Ovary (tissue), 9 donors: ENCODE data around the gene TTC31. TPM values are rescaled to one million over a fixed set of nuclear protein-coding genes. Genes with fewer than 3 reads are reported as not detected.

Experiments used
- DNase-seq, 5 donors: peaks; one replicate each; pipeline ENCODE4 v3.0.0-alpha.2; 2019 to 2020
- H3K27ac ChIP-seq, 2 donors: fragments of 200-600 bp; one replicate each; pipeline versions ENCODE4 v1.5.1 to v1.8.0; 2019 to 2022
- H3K27me3 ChIP-seq: fragments of 200-600 bp; one replicate; pipeline ENCODE4 v1.8.0; 2022
- H3K36me3 ChIP-seq: fragments of 200-600 bp; sonication (generic); one replicate; pipeline ENCODE4 v1.5.1; 2019
- H3K4me1 ChIP-seq: one replicate; pipeline ENCODE4 v1.8.1; 2013; ENCODE audit warnings: mild to moderate bottlenecking, moderate library complexity; ENCODE audit not compliant: insufficient read depth
- H3K4me3 ChIP-seq: fragments of 200-600 bp; sonication (generic); one replicate; pipeline ENCODE4 v1.5.1; 2017
- H3K9me3 ChIP-seq, 2 donors: fragments of 200-600 bp in 1 of 2; sonication (generic) in 1 of 2; one replicate each; pipeline versions ENCODE4 v1.5.1 to v1.8.1; 2013 to 2019; ENCODE audit warnings: mild to moderate bottlenecking in 1 of 2, moderate library complexity in 1 of 2
- EP300 ChIP-seq: sonication (generic); formaldehyde crosslinking; IDR thresholded peaks from one replicate; pipeline ENCODE4 v1.6.1; 2017; ENCODE audit warnings: antibody characterized with exemption
- POLR2A ChIP-seq: fragments of 450-650 bp; IDR thresholded peaks from one replicate; pipeline ENCODE4 v1.6.1; 2017; ENCODE audit warnings: antibody characterized with exemption, mild to moderate bottlenecking, moderate library complexity
- WGBS, 3 donors: extraction: QIAGEN DNeasy Blood & Tissue Kit in 1 of 3; methylation state at CpG; one replicate each; pipeline versions ENCODE4 v1.1.5 to v1.1.7; 2013 to 2017; 5-methylcytosine and 5-hydroxymethylcytosine counted together
- intact Hi-C, 4 donors: fragments of 100-400 bp; cut with DNase I; formaldehyde crosslinking; loops; one replicate each; pipeline versions ENCODE4 v1.11.0 to v1.15.1; 2022 to 2023
- polyA plus RNA-seq, 2 donors: library from polyadenylated mRNA; stranded (reverse); fragments of 200-250 nt in 1 of 2; fragments of 350-450 nt in 1 of 2; fragmentation: Illumina TruSeq in 1 of 2; extraction: RNeasy Lipid Tissue Mini Kit (QIAGEN cat#74804) in 1 of 2; gene quantifications; one replicate each; pipeline ENCODE4 v1.2.3, GENCODE V29; 2013 to 2014
- total RNA-seq, 7 donors: library from RNA; depleted of rRNA in 2 of 7; stranded (reverse); fragments of >200 nt in 2 of 7; fragmentation: NEBNext Ultra II Directional in 3 of 7; extraction: Animal tissue kit (Norgen Biotek cat#: 25700) in 3 of 7; gene quantifications; one replicate each; pipeline versions ENCODE4 v1.1.0 to v1.2.4, GENCODE V29; 2016 to 2023
- TF ChIP-seq, protein P1 (sequence below), 3 donors: fragments of 450-650 bp in 2 of 3; fragments of 200-600 bp in 1 of 3; IDR thresholded peaks; one replicate each; pipeline versions ENCODE4 v1.5.1 to v1.8.0; 2016 to 2022; ENCODE audit warnings: antibody characterized with exemption in 3 of 3, mild to moderate bottlenecking in 1 of 3
- donor health status: DM: no; HTN: no; CAD: no; lungs with moderate emphysema.
- donor health status: DM: no; HTN: no; CAD: no.
- donor health status: Bipolar disorder and iron deficiency.
- donor health status: DM: yes; HTN: yes; CAD: no.
- donor health status: DM: no; HTN: no; CAD: no.
- donor health status: DM: yes; HTN: yes; CAD: no.

TTC31 gene
- total and polyA plus RNA-seq, 9 donors = 12.9 to 21.7 (median 15.7) TPM

DNA sequence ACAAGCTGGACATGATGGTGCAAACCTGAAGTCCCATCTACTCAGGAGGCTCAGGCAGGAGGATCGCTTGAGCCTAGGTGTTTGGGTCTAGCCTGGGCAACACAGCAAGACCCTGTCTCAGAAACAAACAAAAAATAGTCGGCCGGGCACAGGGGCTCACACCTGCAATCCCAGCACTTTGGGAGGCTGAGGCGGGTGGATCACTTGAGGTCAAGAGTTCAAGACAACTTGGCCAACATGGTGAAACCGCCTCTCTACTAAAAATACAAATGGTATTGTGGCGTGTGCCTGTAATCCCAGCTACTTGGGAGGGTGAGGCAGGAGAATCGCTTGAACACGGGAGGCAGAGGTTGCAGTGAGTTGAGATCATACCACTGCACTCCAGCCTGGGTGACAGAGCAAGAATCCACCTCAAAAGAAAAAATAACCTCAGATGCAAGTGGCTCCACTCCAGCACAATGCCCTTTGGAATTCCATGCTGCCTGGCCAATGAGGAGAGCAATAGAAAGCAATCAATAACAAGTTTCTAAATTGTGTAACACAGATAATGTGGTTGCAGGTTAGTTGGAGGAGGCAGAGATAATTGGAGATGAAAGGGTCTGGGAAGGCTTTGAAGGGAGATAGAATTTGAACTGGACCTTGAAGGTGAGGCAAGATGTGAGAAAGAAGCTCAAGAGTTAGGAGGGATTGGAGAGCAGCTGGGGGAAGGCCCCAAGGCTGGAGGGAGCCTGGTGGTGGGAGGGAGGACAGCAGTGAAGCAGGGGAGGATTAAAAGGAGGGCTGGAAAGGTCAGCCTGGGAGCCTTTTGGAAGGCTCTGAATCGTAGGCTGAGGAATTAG, 6.0 kb downstream of the TTC31 start:
- no peaks in the 10 kb centered on the region for H3K4me1 ChIP-seq
- H3K36me3 ChIP-seq = no peaks in the 10 kb centered on the region
- intact Hi-C loops = no loop called here
- 81 to 89% (median 88%) methylated on average over 9 of the region's 9 CpGs for WGBS, 3 donors
- no peaks in the 10 kb centered on the region for H3K9me3 ChIP-seq
- no peak overlapping the region for H3K27ac ChIP-seq
- no peak for DNase-seq
- H3K4me3 ChIP-seq = no peak overlapping the region
- H3K27me3 ChIP-seq = no peaks in the 10 kb centered on the region
- TF ChIP-seq EP300 (no peak), POLR2A (no peak)
- TF ChIP-seq, protein P1, sequence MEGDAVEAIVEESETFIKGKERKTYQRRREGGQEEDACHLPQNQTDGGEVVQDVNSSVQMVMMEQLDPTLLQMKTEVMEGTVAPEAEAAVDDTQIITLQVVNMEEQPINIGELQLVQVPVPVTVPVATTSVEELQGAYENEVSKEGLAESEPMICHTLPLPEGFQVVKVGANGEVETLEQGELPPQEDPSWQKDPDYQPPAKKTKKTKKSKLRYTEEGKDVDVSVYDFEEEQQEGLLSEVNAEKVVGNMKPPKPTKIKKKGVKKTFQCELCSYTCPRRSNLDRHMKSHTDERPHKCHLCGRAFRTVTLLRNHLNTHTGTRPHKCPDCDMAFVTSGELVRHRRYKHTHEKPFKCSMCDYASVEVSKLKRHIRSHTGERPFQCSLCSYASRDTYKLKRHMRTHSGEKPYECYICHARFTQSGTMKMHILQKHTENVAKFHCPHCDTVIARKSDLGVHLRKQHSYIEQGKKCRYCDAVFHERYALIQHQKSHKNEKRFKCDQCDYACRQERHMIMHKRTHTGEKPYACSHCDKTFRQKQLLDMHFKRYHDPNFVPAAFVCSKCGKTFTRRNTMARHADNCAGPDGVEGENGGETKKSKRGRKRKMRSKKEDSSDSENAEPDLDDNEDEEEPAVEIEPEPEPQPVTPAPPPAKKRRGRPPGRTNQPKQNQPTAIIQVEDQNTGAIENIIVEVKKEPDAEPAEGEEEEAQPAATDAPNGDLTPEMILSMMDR (IDR thresholded peaks at IDR 0.05) = no peak

DNA sequence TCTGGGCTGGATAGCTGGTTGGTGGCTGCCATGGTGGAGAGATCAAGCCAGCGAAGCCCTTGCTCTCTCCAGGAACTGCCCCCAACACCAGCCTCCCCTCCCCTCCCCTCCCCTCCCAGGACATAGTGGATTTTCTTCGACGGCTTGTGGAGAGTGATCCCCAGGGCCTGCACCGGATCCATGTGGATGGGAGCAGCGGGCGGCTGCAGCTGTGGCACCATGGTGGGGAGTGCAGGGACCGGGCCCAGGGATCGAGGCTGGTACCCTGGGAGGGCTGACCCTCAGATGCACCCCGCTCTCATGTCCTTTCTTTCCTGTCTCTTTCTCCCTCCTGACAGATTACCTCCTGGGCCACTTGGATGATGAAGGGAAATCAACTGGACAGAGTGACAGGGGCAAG, 7.0 kb downstream of the TTC31 start:
- 88 to 93% (median 93%) methylated on average over 9 of the region's 9 CpGs for WGBS, 3 donors
- H3K36me3 ChIP-seq = no peaks in the 10 kb centered on the region

DNA sequence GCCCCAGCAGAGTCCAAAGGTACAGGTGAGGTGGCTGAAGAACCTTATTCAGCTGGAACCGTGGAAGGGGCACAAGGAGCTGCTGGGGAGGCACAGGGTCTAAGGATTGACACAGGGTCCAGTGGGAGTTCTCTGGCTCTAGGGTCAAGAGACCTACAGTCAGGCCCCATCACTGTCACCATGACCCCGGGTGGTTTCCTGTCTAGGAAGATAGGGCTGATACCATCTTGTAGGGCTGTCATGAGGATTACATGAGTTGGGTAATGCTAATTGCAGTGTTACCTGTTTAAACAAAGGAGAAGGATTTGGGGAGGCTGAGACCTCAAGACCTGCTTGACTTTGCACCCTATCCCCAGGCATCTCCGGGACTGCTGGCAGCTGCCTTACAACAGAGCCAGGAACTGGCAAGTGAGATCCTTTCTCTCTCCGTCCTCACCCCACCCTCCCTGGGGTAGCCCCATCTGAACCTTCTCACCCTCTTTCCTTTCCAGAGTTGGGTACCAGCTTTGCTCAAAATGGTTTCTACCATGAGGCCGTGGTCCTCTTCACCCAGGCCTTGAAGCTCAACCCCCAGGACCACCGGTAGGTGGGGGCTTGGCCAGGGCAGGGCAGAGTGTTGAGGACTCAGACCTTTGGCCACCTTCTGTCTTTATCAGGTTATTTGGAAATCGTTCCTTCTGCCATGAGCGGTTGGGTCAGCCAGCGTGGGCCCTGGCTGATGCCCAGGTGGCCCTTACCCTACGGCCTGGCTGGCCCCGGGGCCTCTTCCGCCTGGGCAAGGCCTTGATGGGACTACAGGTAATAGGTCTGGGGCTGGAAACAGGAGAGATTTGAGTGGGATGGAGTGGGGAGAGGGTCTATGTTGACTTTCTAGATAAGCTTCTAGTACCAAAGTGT, 9.0 kb downstream of the TTC31 start:
- Histone ChIP-seq H3K27me3 (no peaks in the 10 kb centered on the region), H3K27ac (no peak overlapping the region), H3K4me1 (no peaks in the 10 kb centered on the region), H3K9me3 (no peaks in the 10 kb centered on the region), H3K36me3 (no peaks in the 10 kb centered on the region), H3K4me3 (no peak overlapping the region)
- no peak for TF ChIP-seq EP300
- no peak for TF ChIP-seq POLR2A
- TF ChIP-seq, protein P1 (IDR thresholded peaks at IDR 0.05) = no peak
- no peak for DNase-seq
- WGBS, 3 donors = 92 to 93% (median 93%) methylated on average over 12 of the region's 12 CpGs
- intact Hi-C loops = loop anchor here in 1 of 4 donors (5.0 kb wide), 1 partner anchor 95 kb away; no protein-coding TSS in a partner anchor

More for the DNA sequence above, 7.0 kb downstream of the TTC31 start:
- TF ChIP-seq POLR2A (no peak), EP300 (no peak)
- TF ChIP-seq, protein P1 (IDR thresholded peaks at IDR 0.05) = no peak
- H3K4me3 ChIP-seq = no peak overlapping the region
- DNase-seq = no peak
- intact Hi-C loops = loop anchor here in 1 of 4 donors (5.0 kb wide), 1 partner anchor 97 kb away; no protein-coding TSS in a partner anchor
- no peaks in the 10 kb centered on the region for H3K4me1 ChIP-seq
- no peak overlapping the region for H3K27ac ChIP-seq
- no peaks in the 10 kb centered on the region for H3K9me3 ChIP-seq
- H3K27me3 ChIP-seq = no peaks in the 10 kb centered on the region

DNA sequence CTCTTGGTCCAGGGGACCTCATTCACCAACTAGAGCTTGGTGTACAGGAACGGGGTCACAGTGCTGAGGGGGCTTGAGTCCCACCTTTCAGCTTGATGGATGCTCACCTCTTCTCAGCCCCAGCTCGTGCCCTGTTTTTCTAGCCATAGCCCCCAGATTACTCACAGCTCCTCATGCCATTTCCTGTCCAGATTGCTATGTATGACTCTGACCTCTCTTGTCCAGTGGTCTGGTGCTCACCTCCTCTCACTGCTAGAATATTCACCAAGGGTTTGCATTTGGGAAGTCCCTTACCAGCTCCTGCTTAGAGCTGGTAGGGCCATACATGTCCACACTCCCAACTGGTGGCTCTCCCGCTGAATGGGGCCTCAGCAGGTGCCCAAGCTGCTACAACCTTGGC, 10.7 kb downstream of the TTC31 start:
- Histone ChIP-seq H3K27ac (no peak overlapping the region), H3K4me1 (peaks cover 2% of the 10 kb centered on the region), H3K9me3 (no peaks in the 10 kb centered on the region), H3K27me3 (no peaks in the 10 kb centered on the region), H3K36me3 (no peaks in the 10 kb centered on the region), H3K4me3 (no peak overlapping the region)
- no peak for DNase-seq
- TF ChIP-seq, protein P1 (IDR thresholded peaks at IDR 0.05) = no peak
- TF ChIP-seq EP300 (no peak), POLR2A (no peak)
- WGBS, 3 donors = 85 to 92% (median 92%) methylated on average over 3 of the region's 3 CpGs
- intact Hi-C loops = loop anchor here in 1 of 4 donors (5.0 kb wide), 1 partner anchor 94 kb away; no protein-coding TSS in a partner anchor
